ENCODE data around the gene PHRF1.

PHRF1 gene

DNA sequence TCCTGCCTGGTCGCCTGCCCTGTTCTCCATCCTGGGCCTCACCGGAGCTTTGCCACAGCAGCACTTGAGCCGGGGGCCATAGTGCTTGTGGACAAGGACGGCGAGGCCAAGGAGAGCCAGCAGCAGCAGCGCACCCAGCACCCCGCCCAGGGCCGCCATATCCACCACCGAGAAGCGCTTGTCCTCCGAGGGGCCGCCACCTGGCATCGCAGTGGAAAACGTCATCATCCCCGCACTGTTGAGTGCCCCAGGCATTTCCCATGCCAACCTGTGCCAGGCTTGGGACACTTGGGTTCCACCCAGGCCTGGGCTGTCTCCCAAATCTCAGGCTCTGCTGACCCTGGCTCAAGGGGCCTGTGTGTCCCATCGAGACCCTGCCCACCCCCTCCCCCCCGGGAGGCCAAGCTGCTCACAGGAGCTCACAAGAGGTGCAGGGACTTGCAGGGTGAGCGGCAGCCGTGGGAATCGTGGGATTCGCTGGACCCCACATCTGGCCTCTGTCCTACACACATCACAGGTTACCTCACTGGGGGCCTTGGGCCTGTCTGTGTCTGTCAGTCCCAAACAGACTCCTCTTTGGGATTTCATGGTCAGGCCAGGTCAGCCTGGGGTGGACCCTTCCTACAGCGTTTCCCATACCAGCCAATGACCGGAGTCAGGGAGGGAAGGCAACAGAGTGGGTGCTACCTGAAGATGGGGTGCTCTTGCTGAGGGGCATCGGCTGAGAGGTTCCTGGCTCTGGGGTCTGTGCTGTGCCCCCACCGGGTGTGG is 41.8 kb downstream of the PHRF1 start:
- Histone ChIP-seq H3K4me1 (peaks cover 6% of the 10 kb centered on the region; the same call in 1 of the 2 replicates), H3K36me3 (replicated peaks) (peaks cover 12% of the 10 kb centered on the region)

DNA sequence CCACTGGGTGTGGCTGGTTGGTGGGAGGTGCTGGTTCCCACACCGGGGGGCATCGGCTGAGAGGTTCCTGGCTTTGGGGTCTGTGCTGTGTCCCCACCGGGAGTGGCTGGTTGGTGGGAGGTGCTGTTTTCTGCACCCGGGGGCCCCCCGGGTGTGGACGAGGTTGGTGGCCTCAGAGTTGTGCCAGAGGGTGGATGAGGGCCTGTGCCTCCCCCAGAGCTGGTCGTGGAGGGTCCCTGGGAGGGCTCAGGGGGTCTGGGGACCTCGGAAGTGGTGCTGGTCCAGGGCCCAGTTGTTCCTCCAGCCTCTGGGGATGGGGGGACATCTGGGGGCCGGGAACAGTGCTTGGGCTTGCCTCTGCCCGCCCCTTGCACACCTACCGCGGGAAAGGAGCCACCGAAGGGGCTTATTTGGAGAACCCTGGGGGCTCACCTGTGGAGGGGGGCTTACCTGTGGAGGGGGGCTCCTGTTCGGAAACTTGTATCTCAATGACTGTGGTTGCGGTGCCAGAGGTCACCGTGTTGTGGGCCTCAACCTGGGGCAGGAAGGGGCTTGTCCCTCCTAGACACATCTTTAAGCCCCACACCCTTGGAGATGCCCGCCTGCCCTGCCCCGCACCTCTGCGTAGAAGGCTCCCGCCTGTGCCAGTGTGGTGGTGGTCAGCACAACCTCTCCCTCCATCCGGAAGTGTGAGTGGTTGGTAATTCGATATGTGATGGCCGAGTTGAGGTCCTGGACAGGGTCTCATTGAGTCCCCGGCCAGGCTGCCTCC is 42.8 kb downstream of the PHRF1 start:
- peaks cover 10% of the 10 kb centered on the region; the same call in 1 of the 2 replicates for H3K36me3 ChIP-seq (replicated peaks)
- DNase-seq (ENCODE audit: low spot score in 2 of 2) = no peak
- in situ Hi-C loops (cut with MboI; ENCODE audit: low sequenced_read_pairs) = no loop called here
- no peaks in the 10 kb centered on the region for H3K9me3 ChIP-seq
- H3K27me3 ChIP-seq (ENCODE audit: low read depth) = no peaks in the 10 kb centered on the region
- peaks cover 6% of the 10 kb centered on the region; the same call in 1 of the 2 replicates for H3K4me1 ChIP-seq
- H3K4me3 ChIP-seq = no peak overlapping the region

More for the DNA sequence above, 41.8 kb downstream of the PHRF1 start:
- in situ Hi-C loops (cut with MboI; ENCODE audit: low sequenced_read_pairs) = no loop called here
- Histone ChIP-seq H3K9me3 (no peaks in the 10 kb centered on the region), H3K4me3 (no peak overlapping the region), H3K27me3 (ENCODE audit: low read depth) (no peaks in the 10 kb centered on the region)
- DNase-seq (ENCODE audit: low spot score in 2 of 2) = no peak

DNA sequence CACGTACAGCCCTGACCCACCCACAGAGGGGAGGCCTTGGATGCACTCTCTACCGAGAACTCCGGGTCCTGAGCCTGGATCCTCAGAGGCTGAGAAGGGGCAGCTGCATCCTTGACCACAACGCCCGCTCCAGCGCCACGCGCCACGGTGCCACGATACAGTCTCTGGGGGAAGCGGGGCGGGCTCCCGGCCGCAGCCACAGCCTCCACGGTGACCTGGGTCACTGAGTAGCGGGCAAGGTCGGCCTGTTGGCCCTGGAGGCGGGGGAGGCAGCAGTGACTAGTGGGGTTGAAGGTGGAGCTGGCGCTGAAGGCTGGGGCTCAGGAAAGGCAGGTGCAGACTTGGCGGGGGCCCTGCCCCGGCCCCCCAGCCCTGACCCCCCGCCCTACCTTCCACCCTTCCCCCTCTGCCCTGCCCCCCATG is 43.4 kb downstream of the PHRF1 start:
- in situ Hi-C loops (cut with MboI; ENCODE audit: low sequenced_read_pairs) = no loop called here
- peaks cover 6% of the 10 kb centered on the region; the same call in 1 of the 2 replicates for H3K4me1 ChIP-seq
- H3K9me3 ChIP-seq = no peaks in the 10 kb centered on the region
- H3K4me3 ChIP-seq = no peak overlapping the region
- peaks cover 5% of the 10 kb centered on the region; the same call in 1 of the 2 replicates for H3K36me3 ChIP-seq (replicated peaks)
- DNase-seq (ENCODE audit: low spot score in 2 of 2) = no peak
- no peaks in the 10 kb centered on the region for H3K27me3 ChIP-seq (ENCODE audit: low read depth)

DNA sequence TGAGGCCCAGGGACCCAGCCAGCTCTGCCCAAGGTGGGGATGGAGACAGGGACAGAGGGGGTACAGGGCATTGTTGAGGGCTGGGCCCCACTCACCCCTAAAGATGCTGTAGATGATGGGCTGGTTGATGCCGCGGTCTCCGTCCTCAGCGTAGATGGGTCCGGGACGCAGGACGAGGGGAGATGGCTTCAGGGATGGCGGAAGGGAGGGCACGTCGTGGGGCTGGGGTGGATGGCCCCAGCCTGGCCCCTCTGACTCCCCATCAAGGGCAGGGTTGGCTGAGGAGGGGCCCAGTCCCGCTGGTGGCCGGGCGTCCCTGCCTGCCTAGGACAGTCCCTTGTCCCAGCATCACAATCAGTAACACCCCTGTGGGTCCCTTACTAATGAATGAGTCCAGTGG is 43.9 kb downstream of the PHRF1 start:
- peaks cover 3% of the 10 kb centered on the region; the same call in 1 of the 2 replicates for H3K4me1 ChIP-seq
- no peaks in the 10 kb centered on the region for H3K9me3 ChIP-seq
- no peak overlapping the region for H3K4me3 ChIP-seq
- no peak for DNase-seq (ENCODE audit: low spot score in 2 of 2)
- in situ Hi-C loops (cut with MboI; ENCODE audit: low sequenced_read_pairs) = no loop called here
- no peaks in the 10 kb centered on the region for H3K27me3 ChIP-seq (ENCODE audit: low read depth)
- H3K36me3 ChIP-seq (replicated peaks) = peaks cover 1% of the 10 kb centered on the region; the same call in 1 of the 2 replicates

DNA sequence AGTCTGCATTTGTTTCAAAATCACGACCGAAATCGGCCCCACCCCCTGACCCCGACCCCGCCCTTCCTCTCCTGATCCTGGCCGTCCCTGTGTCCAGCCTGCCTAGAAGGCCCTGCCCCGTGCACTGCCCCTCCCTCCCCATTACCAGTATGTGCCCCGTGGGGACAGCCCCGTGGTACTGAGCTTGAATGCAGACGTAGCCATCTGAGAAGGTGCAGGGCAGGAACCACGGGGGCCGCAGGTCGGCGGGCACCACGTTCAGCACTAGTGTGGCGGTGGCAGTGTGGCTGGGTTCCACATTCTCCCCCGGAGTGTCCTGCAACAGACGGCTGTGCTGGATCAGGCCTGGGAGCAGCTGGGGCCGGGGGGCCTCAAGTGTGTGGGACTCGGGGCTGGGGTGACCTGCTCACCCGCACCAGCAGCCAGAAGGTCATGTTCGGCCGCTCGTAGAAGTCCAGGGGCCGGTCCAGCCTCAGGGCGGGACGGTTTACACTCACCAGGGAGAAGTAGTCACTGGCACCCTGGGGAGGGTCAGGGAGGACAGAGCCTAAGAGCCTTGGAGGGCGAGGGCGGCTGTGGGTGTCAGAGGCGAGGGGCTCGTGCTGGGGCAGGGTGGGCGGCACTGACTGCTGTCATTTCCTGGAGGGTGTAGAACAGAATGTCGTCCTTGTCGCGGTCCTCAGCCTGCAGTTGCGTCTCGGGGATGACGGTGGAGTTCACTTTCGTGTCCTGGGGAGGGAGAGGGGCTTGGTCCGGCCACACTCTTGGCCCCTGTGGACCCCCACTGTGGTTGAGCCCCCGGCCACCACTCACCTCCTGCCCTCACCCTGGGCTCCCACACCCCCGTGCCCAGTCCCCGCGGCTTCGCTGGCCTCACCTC is 44.9 kb downstream of the PHRF1 start:
- in situ Hi-C loops (cut with MboI; ENCODE audit: low sequenced_read_pairs) = no loop called here
- H3K4me3 ChIP-seq = no peak overlapping the region
- peaks cover under 1% of the 10 kb centered on the region; the same call in 1 of the 2 replicates for H3K4me1 ChIP-seq
- H3K27me3 ChIP-seq (ENCODE audit: low read depth) = no peaks in the 10 kb centered on the region
- no peaks in the 10 kb centered on the region for H3K36me3 ChIP-seq (replicated peaks)
- DNase-seq (ENCODE audit: low spot score in 2 of 2) = no peak
- H3K9me3 ChIP-seq = no peaks in the 10 kb centered on the region

DNA sequence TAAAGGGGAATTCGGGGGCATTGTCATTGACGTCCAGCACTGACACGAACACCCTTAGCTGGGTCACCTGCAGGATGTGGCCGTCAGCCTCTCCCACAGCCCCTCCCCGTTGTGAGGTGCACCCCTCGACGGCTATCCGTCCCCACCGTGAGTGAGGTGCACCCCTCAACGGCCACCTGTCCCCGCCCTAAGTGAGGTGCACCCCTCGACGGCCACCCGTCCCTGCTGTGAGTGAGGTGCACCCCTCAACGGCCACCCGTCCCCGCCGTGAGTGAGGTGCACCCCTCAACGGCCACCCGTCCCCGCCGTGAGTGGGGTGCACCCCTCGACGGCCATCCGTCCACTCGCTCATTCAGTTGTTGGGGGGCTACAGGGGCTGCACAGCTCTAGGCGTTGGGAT is 45.6 kb downstream of the PHRF1 start:
- Histone ChIP-seq H3K4me3 (no peak overlapping the region), H3K4me1 (no peaks in the 10 kb centered on the region), H3K36me3 (replicated peaks) (no peaks in the 10 kb centered on the region), H3K27me3 (ENCODE audit: low read depth) (no peaks in the 10 kb centered on the region), H3K9me3 (no peaks in the 10 kb centered on the region)
- in situ Hi-C loops (cut with MboI; ENCODE audit: low sequenced_read_pairs) = no loop called here
- no peak for DNase-seq (ENCODE audit: low spot score in 2 of 2)

DNA sequence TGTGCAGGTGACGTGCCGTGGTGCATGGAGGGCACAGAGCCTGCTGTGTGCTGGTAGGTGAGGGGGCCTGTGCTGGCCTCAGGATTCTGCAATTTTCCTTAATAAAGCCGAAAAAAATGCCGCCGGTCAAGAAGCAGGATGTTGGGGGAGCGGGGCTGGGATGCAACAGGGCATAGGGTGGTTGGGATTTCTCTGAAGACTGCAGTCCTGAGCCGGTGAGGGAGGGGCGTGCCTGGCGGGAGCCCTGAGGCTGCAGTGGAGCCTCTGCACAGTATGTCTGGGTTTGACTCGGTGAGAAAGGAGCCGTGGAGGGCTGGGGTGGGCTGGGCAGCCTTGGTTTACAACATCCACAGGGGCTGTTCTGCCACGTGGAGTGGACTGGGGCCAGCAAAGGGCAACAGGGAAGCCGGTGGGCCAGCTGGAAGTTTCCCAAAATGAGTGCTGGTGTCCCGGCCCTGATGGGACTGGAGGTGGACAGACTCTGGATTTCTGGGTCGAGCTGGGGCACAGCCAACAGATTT is 47.1 kb downstream of the PHRF1 start:
- in situ Hi-C loops (cut with MboI; ENCODE audit: low sequenced_read_pairs) = no loop called here
- Histone ChIP-seq H3K27me3 (ENCODE audit: low read depth) (no peaks in the 10 kb centered on the region), H3K4me3 (no peak overlapping the region), H3K36me3 (replicated peaks) (no peaks in the 10 kb centered on the region), H3K9me3 (no peaks in the 10 kb centered on the region), H3K4me1 (no peaks in the 10 kb centered on the region)
- no peak for DNase-seq (ENCODE audit: low spot score in 2 of 2)

DNA sequence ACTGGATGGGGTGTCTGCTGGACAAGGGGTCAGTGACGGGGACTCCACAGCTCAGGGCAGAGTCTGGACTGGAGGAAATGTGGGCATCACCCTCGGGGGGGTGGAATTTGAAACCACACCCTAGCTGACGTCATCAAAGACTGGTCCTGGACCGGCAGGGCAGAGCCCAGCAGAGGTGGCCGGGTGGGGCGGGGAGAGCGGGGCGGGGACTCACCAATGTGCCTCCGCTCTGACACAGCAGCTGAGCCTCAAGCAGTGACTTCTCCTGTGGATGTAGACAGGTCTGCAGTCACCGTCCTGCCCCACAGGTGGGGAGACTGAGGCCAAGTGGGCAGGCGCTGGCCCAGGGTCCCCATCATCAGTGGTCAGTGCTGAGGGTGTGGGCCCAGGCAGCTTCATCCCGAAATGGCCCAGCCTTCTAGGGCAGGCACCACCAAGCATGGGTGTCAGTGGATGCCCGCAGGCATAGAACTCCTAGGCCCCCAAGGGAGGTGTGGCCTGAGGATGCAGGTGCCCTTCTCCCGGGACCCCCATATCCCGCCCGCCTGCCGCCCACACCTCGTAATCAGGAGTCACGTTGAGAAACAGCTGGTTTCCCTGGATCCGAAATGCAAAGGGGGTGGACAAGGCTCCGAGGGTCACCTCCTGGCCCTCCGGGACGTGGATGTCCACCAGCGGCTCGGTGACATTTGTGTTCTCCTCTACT is 47.9 kb downstream of the PHRF1 start:
- H3K9me3 ChIP-seq = no peaks in the 10 kb centered on the region
- H3K27me3 ChIP-seq (ENCODE audit: low read depth) = no peaks in the 10 kb centered on the region
- no peaks in the 10 kb centered on the region for H3K4me1 ChIP-seq
- H3K4me3 ChIP-seq = no peak overlapping the region
- in situ Hi-C loops (cut with MboI; ENCODE audit: low sequenced_read_pairs) = no loop called here
- no peaks in the 10 kb centered on the region for H3K36me3 ChIP-seq (replicated peaks)
- no peak for DNase-seq (ENCODE audit: low spot score in 2 of 2)

DNA sequence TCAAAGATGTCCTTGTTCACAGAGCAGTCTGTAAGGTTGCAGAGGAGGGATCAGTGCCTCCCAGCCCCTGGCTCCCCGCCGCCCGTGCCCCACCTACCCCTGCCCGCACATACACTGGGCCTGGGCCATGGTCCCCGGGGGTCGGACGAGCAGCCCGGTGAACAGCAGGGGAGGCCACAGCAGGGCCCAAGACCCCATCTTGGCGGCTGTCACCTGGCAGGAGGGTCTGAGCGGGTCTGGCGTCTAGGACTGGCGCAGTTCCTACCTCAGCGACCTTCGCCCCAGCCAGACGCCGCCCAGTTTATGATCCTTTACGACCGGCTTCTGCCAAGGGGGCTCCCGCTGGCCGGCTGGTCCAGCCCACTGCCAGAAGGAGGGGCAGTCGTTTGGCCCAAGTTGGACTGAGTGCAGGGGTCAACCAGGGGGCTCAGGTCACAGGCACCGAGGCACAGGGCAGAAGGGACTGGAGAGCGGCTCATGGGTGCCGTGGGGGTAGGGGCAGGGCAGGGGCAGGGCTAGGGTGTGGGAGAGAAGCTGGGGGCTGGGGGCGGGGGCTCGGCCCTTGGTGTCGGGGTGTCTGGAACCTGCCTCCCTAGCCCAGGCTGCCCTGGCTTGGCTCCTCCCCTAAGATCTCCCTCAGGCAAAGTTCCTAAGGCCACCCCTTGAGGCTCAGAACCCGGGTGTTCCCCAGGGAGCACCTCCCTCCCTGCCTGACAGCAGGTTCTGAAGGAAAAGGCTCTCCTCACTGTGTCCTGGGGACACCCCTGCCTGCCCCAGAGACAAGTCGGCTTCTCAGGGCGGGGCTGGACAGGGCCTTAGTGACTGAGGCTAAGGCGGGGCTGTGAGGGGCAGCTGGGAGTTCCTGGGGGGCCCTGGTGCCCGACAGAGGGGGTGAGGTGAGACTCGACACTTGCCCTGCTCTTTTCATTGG is 48.7 kb downstream of the PHRF1 start, which contains the start of gene CDHR5:
CDHR5 (minus strand) TSS at position 251 of the 931 bp plus-strand sequence; CDS start at position 198, 53 bp downstream.
- no peak for DNase-seq (ENCODE audit: low spot score in 2 of 2)
- in situ Hi-C loops (cut with MboI; ENCODE audit: low sequenced_read_pairs) = no loop called here
- no peaks in the 10 kb centered on the region for H3K9me3 ChIP-seq

DNA sequence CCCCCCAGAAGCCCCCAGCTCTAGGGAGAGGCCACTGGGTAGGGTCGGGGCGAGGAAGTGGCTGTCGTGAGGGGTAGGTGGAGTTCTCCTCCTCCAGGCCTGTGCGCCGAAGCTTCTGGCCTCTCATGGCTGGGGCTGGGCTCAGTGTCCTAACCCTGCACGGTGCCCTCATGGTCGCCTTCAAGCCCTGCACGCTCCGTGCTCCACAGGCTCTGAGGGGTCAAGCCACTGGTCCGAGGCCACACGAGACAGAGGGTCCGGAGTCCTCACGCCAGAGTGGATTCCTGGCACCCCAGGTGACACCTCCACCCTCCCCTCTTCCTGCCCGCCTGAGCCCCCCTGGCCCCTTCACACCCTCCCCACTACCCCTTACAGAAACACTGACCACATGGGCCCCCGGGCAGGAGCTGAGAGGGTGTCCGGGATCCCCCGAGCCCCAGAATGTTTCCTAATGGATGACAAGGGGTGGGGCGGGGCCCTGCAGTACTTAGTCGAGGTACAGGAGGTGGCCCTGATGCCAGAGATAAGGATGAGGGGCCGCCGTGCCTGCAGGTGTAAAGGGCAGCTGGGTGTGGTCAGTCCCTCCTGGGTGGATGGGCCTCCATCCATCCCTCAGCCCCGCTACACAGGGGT is 49.5 kb downstream of the PHRF1 start:
- Histone ChIP-seq H3K36me3 (replicated peaks) (no peaks in the 10 kb centered on the region), H3K4me3 (no peak overlapping the region), H3K4me1 (no peaks in the 10 kb centered on the region), H3K27me3 (ENCODE audit: low read depth) (no peaks in the 10 kb centered on the region), H3K9me3 (no peaks in the 10 kb centered on the region)
- no peak for DNase-seq (ENCODE audit: low spot score in 2 of 2)
- in situ Hi-C loops (cut with MboI; ENCODE audit: low sequenced_read_pairs) = no loop called here

More for the DNA sequence above, 48.7 kb downstream of the PHRF1 start, which contains the start of gene CDHR5:
- H3K4me3 ChIP-seq = no peak within 1 kb of the TSS
- H3K36me3 ChIP-seq (replicated peaks) = no peaks in the 10 kb centered on the region
- no peaks in the 10 kb centered on the region for H3K27me3 ChIP-seq (ENCODE audit: low read depth)
- H3K4me1 ChIP-seq = no peaks in the 10 kb centered on the region

DNA sequence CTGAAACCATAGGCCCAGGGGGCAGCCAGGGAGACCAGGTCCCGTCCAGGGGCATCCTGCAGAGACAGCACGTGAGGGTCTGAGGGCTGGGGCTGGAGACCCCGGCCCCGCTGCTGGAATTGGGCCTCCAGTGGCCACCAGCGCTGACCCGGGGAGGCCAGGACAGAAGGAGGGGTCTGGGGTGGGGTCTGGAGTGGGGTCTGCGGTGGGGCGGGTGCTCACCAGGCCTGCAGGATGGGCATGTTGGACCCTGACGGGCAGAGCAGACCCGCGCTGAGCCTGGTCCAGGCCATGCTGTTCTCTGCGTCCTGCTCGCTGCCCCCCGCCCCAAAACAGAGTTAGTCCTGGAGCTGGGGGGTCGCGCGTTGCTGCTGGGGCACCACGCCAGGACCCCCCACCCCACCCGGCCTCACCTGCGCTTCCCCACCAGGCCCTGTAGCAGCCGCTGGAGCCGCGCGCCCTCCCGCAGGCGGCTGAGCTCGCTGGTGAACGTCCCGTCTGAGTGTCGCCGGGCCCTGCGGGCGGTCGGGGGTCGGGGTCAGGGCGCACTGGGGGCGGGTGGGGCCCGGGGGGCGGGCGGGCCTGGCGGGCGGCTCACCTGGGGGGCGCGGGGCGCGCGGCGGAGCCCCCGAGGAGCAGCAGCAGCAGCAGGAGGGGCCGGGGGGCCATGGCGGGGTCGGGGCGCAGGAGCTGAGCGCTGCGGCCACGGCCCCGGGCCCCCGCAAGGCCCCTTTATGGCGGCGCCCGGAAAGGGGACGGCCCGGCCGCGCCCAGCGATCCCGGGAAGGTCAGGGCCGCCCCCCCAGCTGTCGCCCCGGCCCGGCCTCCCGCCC is 50.4 kb downstream of the PHRF1 start, which contains the start of gene SCT:
SCT (minus strand) TSS at position 707 of the 833 bp plus-strand sequence; CDS start at position 669, 38 bp downstream.
- in situ Hi-C loops (cut with MboI; ENCODE audit: low sequenced_read_pairs) = no loop called here
- no peaks in the 10 kb centered on the region for H3K27me3 ChIP-seq (ENCODE audit: low read depth)
- no peaks in the 10 kb centered on the region for H3K9me3 ChIP-seq
- no peak within 1 kb of the TSS for H3K4me3 ChIP-seq
- H3K36me3 ChIP-seq (replicated peaks) = no peaks in the 10 kb centered on the region
- H3K4me1 ChIP-seq = no peaks in the 10 kb centered on the region
- no peak for DNase-seq (ENCODE audit: low spot score in 2 of 2)
